Liver (tissue), 9 donors: Measurements from ENCODE around the gene DHRS3. TPM values are rescaled to one million over a fixed set of nuclear protein-coding genes. Genes with fewer than 3 reads are reported as not detected.

Experiments used
- DNase-seq: peaks from one replicate; pipeline ENCODE4 v3.0.0-alpha.2; 2017; ENCODE audit warnings: low spot score
- H3K27ac ChIP-seq, 2 donors: one replicate each; pipeline ENCODE4 v1.7.0; 2013; ENCODE audit warnings: inconsistent platforms in 2 of 2, low read length in 2 of 2, control low read depth in 1 of 2, low read depth in 1 of 2, mild to moderate bottlenecking in 1 of 2
- H3K27me3 ChIP-seq, 4 donors: one replicate each; pipeline versions ENCODE4 v1.6.1 to v1.7.0; 2013; ENCODE audit warnings: low read length in 3 of 4, inconsistent platforms in 1 of 4, mild to moderate bottlenecking in 1 of 4, moderate library complexity in 1 of 4; ENCODE audit not compliant: control insufficient read depth in 4 of 4, insufficient read depth in 4 of 4
- H3K36me3 ChIP-seq, 4 donors: one replicate each; pipeline versions ENCODE4 v1.6.1 to v1.7.0; 2013; ENCODE audit warnings: low read length in 3 of 4, mild to moderate bottlenecking in 3 of 4, low read depth in 1 of 4, moderate library complexity in 1 of 4; ENCODE audit not compliant: control insufficient read depth in 4 of 4, insufficient read depth in 3 of 4
- H3K4me1 ChIP-seq, 4 donors: one replicate each; pipeline versions ENCODE4 v1.6.1 to v1.7.0; 2013; ENCODE audit warnings: low read length in 3 of 4, mild to moderate bottlenecking in 3 of 4, moderate library complexity in 1 of 4; ENCODE audit not compliant: control insufficient read depth in 4 of 4, insufficient read depth in 4 of 4
- H3K4me3 ChIP-seq, 3 donors: one replicate each; pipeline versions ENCODE4 v1.6.1 to v1.7.0; 2013; ENCODE audit warnings: low read length in 3 of 3, control low read depth in 1 of 3, low read depth in 1 of 3, mild to moderate bottlenecking in 1 of 3
- H3K9ac ChIP-seq, 2 donors: one replicate each; pipeline ENCODE4 v1.7.0; 2013; ENCODE audit warnings: low read length in 2 of 2, mild to moderate bottlenecking in 2 of 2, moderate library complexity in 2 of 2, control low read depth in 1 of 2, low read depth in 1 of 2
- H3K9me3 ChIP-seq, 4 donors: one replicate each; pipeline versions ENCODE4 v1.6.1 to v1.7.0; 2013; ENCODE audit warnings: low read length in 3 of 4; ENCODE audit not compliant: control insufficient read depth in 4 of 4
- ATF3 ChIP-seq: IDR thresholded peaks from 2 replicates; pipeline ENCODE4 v1.6.1; 2016; ENCODE audit warnings: antibody characterized with exemption
- CTCF ChIP-seq: fragments of 150-350 bp; IDR thresholded peaks from 2 replicates; pipeline ENCODE4 v1.5.1; 2017; ENCODE audit warnings: improper control_type of control experiment, low read depth, low read length; ENCODE audit not compliant: missing input control
- FOXA1 ChIP-seq: IDR thresholded peaks from 2 replicates; pipeline ENCODE4 v1.6.1; 2016; ENCODE audit warnings: antibody characterized with exemption
- FOXA2 ChIP-seq: IDR thresholded peaks from 2 replicates; pipeline ENCODE4 v1.6.1; 2016; ENCODE audit warnings: antibody characterized with exemption
- GABPA ChIP-seq, 2 donors: IDR thresholded peaks in 1 of 2; conservative IDR thresholded peaks in 1 of 2; 2 replicates each; pipeline ENCODE4 v1.6.1; 2016; ENCODE audit warnings: antibody characterized with exemption in 2 of 2, mild to moderate bottlenecking in 1 of 2, moderate library complexity in 1 of 2
- HNF4A ChIP-seq, 2 donors: conservative IDR thresholded peaks; 2 replicates each; pipeline ENCODE4 v1.6.1; 2016; ENCODE audit warnings: antibody characterized with exemption in 2 of 2, mild to moderate bottlenecking in 2 of 2
- HNF4G ChIP-seq: IDR thresholded peaks from 2 replicates; pipeline ENCODE4 v1.6.1; 2016; ENCODE audit warnings: antibody characterized with exemption
- JUND ChIP-seq, 2 donors: IDR thresholded peaks; 2 replicates each; pipeline ENCODE4 v1.6.1; 2016; ENCODE audit warnings: antibody characterized with exemption in 2 of 2
- NR2F2 ChIP-seq: IDR thresholded peaks from 2 replicates; pipeline ENCODE4 v1.6.1; 2016; ENCODE audit warnings: antibody characterized with exemption
- RAD21 ChIP-seq, 2 donors: IDR thresholded peaks; 2 replicates each; pipeline ENCODE4 v1.6.1; 2016; ENCODE audit warnings: antibody characterized with exemption in 2 of 2, mild to moderate bottlenecking in 2 of 2
- REST ChIP-seq: IDR thresholded peaks from 2 replicates; pipeline ENCODE4 v1.6.1; 2016; ENCODE audit warnings: antibody characterized with exemption, mild to moderate bottlenecking
- RXRA ChIP-seq, 2 donors: IDR thresholded peaks; 2 replicates each; pipeline ENCODE4 v1.6.1; 2017 to 2018; ENCODE audit warnings: antibody characterized with exemption in 2 of 2, mild to moderate bottlenecking in 1 of 2
- SP1 ChIP-seq: IDR thresholded peaks from 2 replicates; pipeline ENCODE4 v1.6.1; 2018; ENCODE audit warnings: antibody characterized with exemption, mild to moderate bottlenecking
- TAF1 ChIP-seq: conservative IDR thresholded peaks from 2 replicates; pipeline ENCODE4 v1.6.1; 2016; ENCODE audit warnings: antibody characterized with exemption, mild to moderate bottlenecking
- YY1 ChIP-seq: IDR thresholded peaks from 2 replicates; pipeline ENCODE4 v1.6.1; 2016; ENCODE audit warnings: antibody characterized with exemption, mild to moderate bottlenecking
- ZBTB33 ChIP-seq: IDR thresholded peaks from 2 replicates; pipeline ENCODE4 v1.6.1; 2016; ENCODE audit warnings: antibody characterized with exemption
- WGBS: extraction: QIAGEN DNeasy Blood & Tissue Kit; methylation state at CpG from one replicate; pipeline ENCODE4 v1.1.7; 2013; 5-methylcytosine and 5-hydroxymethylcytosine counted together
- polyA plus RNA-seq, 2 donors: library from polyadenylated mRNA; stranded (reverse) in 1 of 2; unstranded in 1 of 2; fragments of 200-250 nt in 1 of 2; fragments of >200 nt in 1 of 2; fragmentation: Nextera tagmentation in 1 of 2; extraction: Ambion mirVana in 1 of 2; gene quantifications; one replicate each; pipeline versions ENCODE4 v1.2.1 to v1.2.3, GENCODE V29; 2013 to 2015
- total RNA-seq, 2 donors: library from RNA; depleted of rRNA; stranded (reverse); fragments of >200 nt; gene quantifications; one replicate each; pipeline ENCODE4 v1.2.3, GENCODE V29; 2014
- donor health status: healthy.
- donor health status: healthy.
- donor health status: healthy.
- donor health status: healthy.
- donor health status: healthy.

DHRS3 gene
- total and polyA plus RNA-seq, 4 donors = 62.6 to 185 (median 158) TPM

DNA sequence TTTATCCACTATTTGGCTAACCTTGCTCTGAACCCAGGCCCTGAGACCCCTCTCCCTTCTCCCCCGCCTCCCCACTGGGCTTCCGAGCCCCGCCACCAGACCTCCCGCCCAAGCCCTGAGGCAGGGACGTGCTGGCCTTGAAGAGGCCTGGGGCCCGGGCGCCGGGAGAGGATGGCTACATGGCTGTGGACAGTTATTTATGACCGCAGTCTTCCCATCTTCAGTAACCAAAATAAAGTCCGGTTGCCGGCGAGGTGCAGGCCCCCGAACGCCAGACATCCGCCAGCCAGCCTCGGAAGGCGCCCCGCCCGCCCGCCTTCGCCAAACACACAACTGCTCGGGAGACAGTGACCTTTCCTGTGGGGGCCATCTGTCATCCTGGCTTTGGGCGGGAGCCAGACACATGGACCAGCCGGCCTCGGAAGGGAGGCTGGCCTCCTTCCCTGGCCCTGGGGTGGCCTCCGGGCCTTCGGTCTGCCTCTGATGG is 69.0 kb downstream of the DHRS3 start:
- Histone ChIP-seq H3K9me3 (no peaks in the 10 kb centered on the region), H3K27me3 (no peaks in the 10 kb centered on the region), H3K4me1 (peaks cover 0 to 8% (median under 1%) of the 10 kb centered on the region in 4 donors), H3K27ac (peak overlapping the region in 1 of 2 donors; percentile 43), H3K36me3 (no peaks in the 10 kb centered on the region), H3K4me3 (no peak overlapping the region), H3K9ac (no peak overlapping the region)
- peak; percentile 66 for TF ChIP-seq NR2F2
- TF ChIP-seq HNF4G = no peak
- no peak for TF ChIP-seq SP1
- no peak for DNase-seq
- 75% methylated on average over 27 of the region's 27 CpGs for WGBS

GRCh38 chr1:12548279-12548972 is 69.6 kb downstream of the DHRS3 start:
- H3K4me1 ChIP-seq = peaks cover 2 to 7% (median 4%) of the 10 kb centered on the region in 4 donors
- WGBS = 95% methylated on average over 14 of the region's 14 CpGs

More at GRCh38 chr1:12548279-12548972, 69.6 kb downstream of the DHRS3 start:
- Histone ChIP-seq H3K27ac (no peak overlapping the region), H3K36me3 (no peaks in the 10 kb centered on the region), H3K27me3 (no peaks in the 10 kb centered on the region), H3K9ac (no peak overlapping the region), H3K9me3 (no peaks in the 10 kb centered on the region), H3K4me3 (no peak overlapping the region)
- no peak for DNase-seq
- TF ChIP-seq ATF3 = no peak
- TF ChIP-seq ZBTB33 = no peak
- no peak for TF ChIP-seq FOXA2
- TF ChIP-seq SP1 = no peak
- TF ChIP-seq RAD21 (IDR thresholded peaks at IDR 0.05) = no peak
- TF ChIP-seq HNF4G = no peak
- TF ChIP-seq YY1 = no peak
- TF ChIP-seq FOXA1 = no peak
- no peak for TF ChIP-seq NR2F2
- TF ChIP-seq HNF4A (conservative IDR thresholded peaks at IDR 0.05) = no peak
- no peak for TF ChIP-seq JUND (IDR thresholded peaks at IDR 0.05)
- TF ChIP-seq TAF1 = no peak
- TF ChIP-seq RXRA (IDR thresholded peaks at IDR 0.05) = no peak
- no peak for TF ChIP-seq REST
- TF ChIP-seq GABPA (IDR thresholded peaks at IDR 0.05 in 1 of 2, conservative IDR thresholded peaks at IDR 0.05 in 1 of 2) = no peak
- TF ChIP-seq CTCF = no peak
